GM18520 (cell line): ENCODE measurements around the gene USP17L24.
"Not testable (repeated sequence)": the region's sequence is repeated elsewhere in the genome, so short reads cannot be mapped to it uniquely, and the experiment has no call there.

Source experiments
- ATAC-seq: cut with Tn5 transposase; IDR thresholded peaks from one replicate; pipeline ENCODE4 v1.9.1; 2021; ENCODE audit not compliant: unreplicated experiment

The USP17L24 gene, protein sequence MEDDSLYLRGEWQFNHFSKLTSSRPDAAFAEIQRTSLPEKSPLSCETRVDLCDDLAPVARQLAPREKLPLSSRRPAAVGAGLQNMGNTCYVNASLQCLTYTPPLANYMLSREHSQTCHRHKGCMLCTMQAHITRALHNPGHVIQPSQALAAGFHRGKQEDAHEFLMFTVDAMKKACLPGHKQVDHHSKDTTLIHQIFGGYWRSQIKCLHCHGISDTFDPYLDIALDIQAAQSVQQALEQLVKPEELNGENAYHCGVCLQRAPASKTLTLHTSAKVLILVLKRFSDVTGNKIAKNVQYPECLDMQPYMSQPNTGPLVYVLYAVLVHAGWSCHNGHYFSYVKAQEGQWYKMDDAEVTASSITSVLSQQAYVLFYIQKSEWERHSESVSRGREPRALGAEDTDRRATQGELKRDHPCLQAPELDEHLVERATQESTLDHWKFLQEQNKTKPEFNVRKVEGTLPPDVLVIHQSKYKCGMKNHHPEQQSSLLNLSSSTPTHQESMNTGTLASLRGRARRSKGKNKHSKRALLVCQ

DNA sequence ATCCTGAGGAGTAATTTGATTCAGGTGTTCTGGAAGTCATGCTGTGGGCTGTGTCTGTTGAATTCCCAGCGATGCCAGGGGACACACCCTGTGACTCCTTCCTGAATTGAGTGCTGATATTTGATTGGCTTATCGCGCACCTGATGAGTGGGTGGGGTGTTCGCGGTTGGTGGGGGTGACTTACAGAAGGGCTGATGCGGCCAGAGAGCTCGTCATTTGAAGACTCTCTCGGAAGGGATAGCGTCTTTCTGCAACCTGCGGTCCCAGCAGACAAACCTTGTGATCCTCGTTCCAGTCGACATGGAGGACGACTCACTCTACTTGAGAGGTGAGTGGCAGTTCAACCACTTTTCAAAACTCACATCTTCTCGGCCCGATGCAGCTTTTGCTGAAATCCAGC lies at the start of gene USP17L24:
USP17L24 (plus strand) TSS at position 301 of the 400 bp plus-strand sequence; CDS start at position 301, 0 bp downstream.
- ATAC-seq: not testable (repeated sequence)

DNA sequence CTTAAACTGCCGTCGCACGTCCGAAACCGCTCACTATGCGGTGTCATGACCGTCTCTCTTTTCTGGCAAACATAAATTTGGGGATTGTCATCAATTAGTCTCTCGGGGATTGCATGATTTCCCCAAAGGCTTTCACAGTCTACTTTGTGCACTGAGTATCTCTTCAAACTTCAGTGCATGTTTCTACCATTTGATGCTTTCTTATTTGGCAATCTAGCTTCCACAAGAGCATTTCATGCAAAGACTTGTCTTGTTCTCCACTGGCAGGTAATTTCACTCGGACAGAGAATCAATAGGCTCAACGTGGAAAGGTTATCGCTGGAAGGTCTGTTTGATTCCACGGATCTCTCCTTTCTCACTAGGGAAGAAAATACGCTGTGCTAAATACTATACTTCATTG lies 774 bp upstream of the USP17L24 start:
- not testable (repeated sequence) for ATAC-seq

DNA sequence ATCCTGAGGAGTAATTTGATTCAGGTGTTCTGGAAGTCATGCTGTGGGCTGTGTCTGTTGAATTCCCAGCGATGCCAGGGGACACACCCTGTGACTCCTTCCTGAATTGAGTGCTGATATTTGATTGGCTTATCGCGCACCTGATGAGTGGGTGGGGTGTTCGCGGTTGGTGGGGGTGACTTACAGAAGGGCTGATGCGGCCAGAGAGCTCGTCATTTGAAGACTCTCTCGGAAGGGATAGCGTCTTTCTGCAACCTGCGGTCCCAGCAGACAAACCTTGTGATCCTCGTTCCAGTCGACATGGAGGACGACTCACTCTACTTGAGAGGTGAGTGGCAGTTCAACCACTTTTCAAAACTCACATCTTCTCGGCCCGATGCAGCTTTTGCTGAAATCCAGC lies 4.6 kb downstream of the USP17L24 start, which contains the start of gene USP17L25:
USP17L25 (plus strand) TSS at position 301 of the 400 bp plus-strand sequence; CDS start at position 301, 0 bp downstream.
- not testable (repeated sequence) for ATAC-seq

DNA sequence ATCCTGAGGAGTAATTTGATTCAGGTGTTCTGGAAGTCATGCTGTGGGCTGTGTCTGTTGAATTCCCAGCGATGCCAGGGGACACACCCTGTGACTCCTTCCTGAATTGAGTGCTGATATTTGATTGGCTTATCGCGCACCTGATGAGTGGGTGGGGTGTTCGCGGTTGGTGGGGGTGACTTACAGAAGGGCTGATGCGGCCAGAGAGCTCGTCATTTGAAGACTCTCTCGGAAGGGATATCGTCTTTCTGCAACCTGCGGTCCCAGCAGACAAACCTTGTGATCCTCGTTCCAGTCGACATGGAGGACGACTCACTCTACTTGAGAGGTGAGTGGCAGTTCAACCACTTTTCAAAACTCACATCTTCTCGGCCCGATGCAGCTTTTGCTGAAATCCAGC lies 9.4 kb downstream of the USP17L24 start, which contains the start of gene USP17L26:
USP17L26 (plus strand) TSS at position 301 of the 400 bp plus-strand sequence; CDS start at position 301, 0 bp downstream.
- not testable (repeated sequence) for ATAC-seq

DNA sequence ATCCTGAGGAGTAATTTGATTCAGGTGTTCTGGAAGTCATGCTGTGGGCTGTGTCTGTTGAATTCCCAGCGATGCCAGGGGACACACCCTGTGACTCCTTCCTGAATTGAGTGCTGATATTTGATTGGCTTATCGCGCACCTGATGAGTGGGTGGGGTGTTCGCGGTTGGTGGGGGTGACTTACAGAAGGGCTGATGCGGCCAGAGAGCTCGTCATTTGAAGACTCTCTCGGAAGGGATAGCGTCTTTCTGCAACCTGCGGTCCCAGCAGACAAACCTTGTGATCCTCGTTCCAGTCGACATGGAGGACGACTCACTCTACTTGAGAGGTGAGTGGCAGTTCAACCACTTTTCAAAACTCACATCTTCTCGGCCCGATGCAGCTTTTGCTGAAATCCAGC lies 14.1 kb downstream of the USP17L24 start, which contains the start of gene USP17L5:
USP17L5 (plus strand) TSS at position 301 of the 400 bp plus-strand sequence; CDS start at position 301, 0 bp downstream.
- ATAC-seq: not testable (repeated sequence)

DNA sequence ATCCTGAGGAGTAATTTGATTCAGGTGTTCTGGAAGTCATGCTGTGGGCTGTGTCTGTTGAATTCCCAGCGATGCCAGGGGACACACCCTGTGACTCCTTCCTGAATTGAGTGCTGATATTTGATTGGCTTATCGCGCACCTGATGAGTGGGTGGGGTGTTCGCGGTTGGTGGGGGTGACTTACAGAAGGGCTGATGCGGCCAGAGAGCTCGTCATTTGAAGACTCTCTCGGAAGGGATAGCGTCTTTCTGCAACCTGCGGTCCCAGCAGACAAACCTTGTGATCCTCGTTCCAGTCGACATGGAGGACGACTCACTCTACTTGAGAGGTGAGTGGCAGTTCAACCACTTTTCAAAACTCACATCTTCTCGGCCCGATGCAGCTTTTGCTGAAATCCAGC lies 18.9 kb downstream of the USP17L24 start, which contains the start of gene USP17L27:
USP17L27 (plus strand) TSS at position 301 of the 400 bp plus-strand sequence; CDS start at position 301, 0 bp downstream.
- not testable (repeated sequence) for ATAC-seq

DNA sequence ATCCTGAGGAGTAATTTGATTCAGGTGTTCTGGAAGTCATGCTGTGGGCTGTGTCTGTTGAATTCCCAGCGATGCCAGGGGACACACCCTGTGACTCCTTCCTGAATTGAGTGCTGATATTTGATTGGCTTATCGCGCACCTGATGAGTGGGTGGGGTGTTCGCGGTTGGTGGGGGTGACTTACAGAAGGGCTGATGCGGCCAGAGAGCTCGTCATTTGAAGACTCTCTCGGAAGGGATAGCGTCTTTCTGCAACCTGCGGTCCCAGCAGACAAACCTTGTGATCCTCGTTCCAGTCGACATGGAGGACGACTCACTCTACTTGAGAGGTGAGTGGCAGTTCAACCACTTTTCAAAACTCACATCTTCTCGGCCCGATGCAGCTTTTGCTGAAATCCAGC lies 23.6 kb downstream of the USP17L24 start, which contains the start of gene USP17L28:
USP17L28 (plus strand) TSS at position 301 of the 400 bp plus-strand sequence; CDS start at position 301, 0 bp downstream.
- not testable (repeated sequence) for ATAC-seq

DNA sequence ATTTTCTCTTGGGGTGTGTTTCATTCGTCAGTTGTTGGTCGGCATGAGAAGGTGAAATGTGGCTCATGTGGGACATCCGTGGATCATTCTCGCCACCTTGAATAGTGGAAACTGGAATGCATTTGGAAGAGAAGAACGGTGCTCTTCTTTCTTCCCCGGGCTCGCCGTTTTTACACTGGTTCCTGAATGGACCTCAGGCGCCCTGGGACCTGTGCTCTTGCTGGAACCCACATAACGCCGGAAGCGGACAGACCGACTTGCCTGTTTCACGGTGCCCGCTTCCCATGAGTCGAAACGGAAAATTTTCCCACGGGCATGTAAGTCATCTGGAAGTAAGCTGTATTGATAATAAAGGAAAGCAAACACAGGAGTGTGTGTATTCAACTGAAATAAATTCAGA lies 25.9 kb downstream of the USP17L24 start:
- ATAC-seq: not testable (repeated sequence)

DNA sequence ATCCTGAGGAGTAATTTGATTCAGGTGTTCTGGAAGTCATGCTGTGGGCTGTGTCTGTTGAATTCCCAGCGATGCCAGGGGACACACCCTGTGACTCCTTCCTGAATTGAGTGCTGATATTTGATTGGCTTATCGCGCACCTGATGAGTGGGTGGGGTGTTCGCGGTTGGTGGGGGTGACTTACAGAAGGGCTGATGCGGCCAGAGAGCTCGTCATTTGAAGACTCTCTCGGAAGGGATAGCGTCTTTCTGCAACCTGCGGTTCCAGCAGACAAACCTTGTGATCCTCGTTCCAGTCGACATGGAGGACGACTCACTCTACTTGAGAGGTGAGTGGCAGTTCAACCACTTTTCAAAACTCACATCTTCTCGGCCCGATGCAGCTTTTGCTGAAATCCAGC lies 28.4 kb downstream of the USP17L24 start, which contains the start of gene USP17L29:
USP17L29 (plus strand) TSS at position 301 of the 400 bp plus-strand sequence; CDS start at position 301, 0 bp downstream.
- not testable (repeated sequence) for ATAC-seq

DNA sequence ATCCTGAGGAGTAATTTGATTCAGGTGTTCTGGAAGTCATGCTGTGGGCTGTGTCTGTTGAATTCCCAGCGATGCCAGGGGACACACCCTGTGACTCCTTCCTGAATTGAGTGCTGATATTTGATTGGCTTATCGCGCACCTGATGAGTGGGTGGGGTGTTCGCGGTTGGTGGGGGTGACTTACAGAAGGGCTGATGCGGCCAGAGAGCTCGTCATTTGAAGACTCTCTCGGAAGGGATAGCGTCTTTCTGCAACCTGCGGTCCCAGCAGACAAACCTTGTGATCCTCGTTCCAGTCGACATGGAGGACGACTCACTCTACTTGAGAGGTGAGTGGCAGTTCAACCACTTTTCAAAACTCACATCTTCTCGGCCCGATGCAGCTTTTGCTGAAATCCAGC lies 37.9 kb downstream of the USP17L24 start, which contains the start of gene USP17L30:
USP17L30 (plus strand) TSS at position 301 of the 400 bp plus-strand sequence; CDS start at position 301, 0 bp downstream.
- not testable (repeated sequence) for ATAC-seq
